ENCODE data around the gene TRPT1. TPM values are rescaled to one million over a fixed set of nuclear protein-coding genes. Genes with fewer than 3 reads are reported as not detected.

Gene TRPT1
- total and polyA plus RNA-seq, 9 of the 15 experiments (the other 6 are each of a cell fraction or from before 2014, with no cell fraction given): 4.6 to 41.7 (median 23.1) TPM

- TSS peak; percentile 71 for BruUV-seq (replicated peaks)
- intact Hi-C loops (cut with micrococcal nuclease) (loop anchor here (10.0 kb wide), 1 partner anchor 63 kb away; the partner anchor contains the start of genes CATSPERZ and ESRRA), in situ Hi-C loops (cut with MboI) (no loop called here)
- Histone ChIP-seq H3K27me3 (ENCODE audit: control insufficient read depth in 2 of 2, insufficient read depth in 2 of 2, low read length in 2 of 2) (no peaks in the 10 kb centered on the region), H3K9me1 (ENCODE audit: control insufficient read depth, insufficient read depth, low read length) (no peaks in the 10 kb centered on the region), H3K9ac (ENCODE audit: insufficient read depth in 1 of 2, low read depth in 2 of 2, low read length in 2 of 2) (peak overlapping the region; percentile 91 to 97), H3K4me3 (peak overlapping the region; percentile 99), H2AFZ (ENCODE audit: low read depth, low read length) (peak overlapping the region; percentile 33; the same call in 1 of the 2 replicates), H3K36me3 (ENCODE audit: control insufficient read depth, insufficient read depth, low read length) (peaks cover 70% of the 10 kb centered on the region), H3K4me1 (replicated peaks in 1 of 2; ENCODE audit: control insufficient read depth in 2 of 2, insufficient read depth in 2 of 2, low read length in 2 of 2) (peaks cover 26 to 71% of the 10 kb centered on the region in 2 experiments), H3K79me2 (ENCODE audit: control insufficient read depth, insufficient read depth, low read length) (peaks cover 60% of the 10 kb centered on the region), H3K4me2 (ENCODE audit: insufficient read depth, low read length) (peak overlapping the region; percentile 92), H3K27ac (ENCODE audit: extremely low read depth, low read depth, low read length) (peak overlapping the region; percentile 95), H3K9me3 (replicated peaks; ENCODE audit: control insufficient read depth, insufficient read depth, low read depth, low read length) (no peaks in the 10 kb centered on the region), H4K20me1 (replicated peaks; ENCODE audit: control insufficient read depth, insufficient read depth, low read length) (0 out of 2 replicates have a peak, but pooled peaks cover 3% of the 10 kb centered on the region)
- WGBS (ENCODE audit: insufficient coverage, low coverage, missing lambda C conversion rate): under 1% methylated on average over 30 of the region's 63 CpGs
- POLR2A ChIA-PET: interaction anchor here (0.5 to 1.7 kb wide), 18 partner anchors 8 to 701 kb away, joined by 3 to 8 read pairs (median 4); partner anchors contain the start of genes ESRRA and FERMT3
- peak; percentile 69 for ATAC-seq
- DNase-seq (ENCODE audit: extremely low read depth in 1 of 4, low spot score in 3 of 4): peak; percentile 61 to 99 (median 70)
- FAIRE-seq: peak; percentile 80
- CTCF ChIA-PET (ENCODE audit: low intra/inter-chr PET ratio): no interaction called here
- TF ChIP-seq ZNF316 (IDR thresholded peaks at IDR 0.05): no peak
- TF ChIP-seq PTBP1 (IDR thresholded peaks at IDR 0.05; ENCODE audit: low read depth, low read length): no peak
- peak; percentile 27; the same call in 1 of the 2 replicates for TF ChIP-seq TFAP4 (CRISPR knock-in tag; IDR thresholded peaks at IDR 0.05; ENCODE audit: borderline replicate concordance)
- TF ChIP-seq HDAC1 (IDR thresholded peaks at IDR 0.05): no peak; a peak in 1 of 4 replicates
- no peak for TF ChIP-seq PURB (CRISPR knock-in tag; IDR thresholded peaks at IDR 0.05; ENCODE audit: low read depth)
- no peak for TF ChIP-seq RFX1 (IDR thresholded peaks at IDR 0.05)
- TF ChIP-seq BCLAF1 (IDR thresholded peaks at IDR 0.05; ENCODE audit: borderline replicate concordance in 1 of 2, control insufficient read depth in 1 of 2, low read depth in 2 of 2, low read length in 1 of 2): no peak
- peak; percentile 52 for TF ChIP-seq RBBP5 (IDR thresholded peaks at IDR 0.05; ENCODE audit: borderline replicate concordance, insufficient read depth, low read length, poor library complexity, severe bottlenecking)
- TF ChIP-seq SOX6 (IDR thresholded peaks at IDR 0.05): no peak
- no peak for TF ChIP-seq ZC3H11A (IDR thresholded peaks at IDR 0.05; ENCODE audit: low read depth, low read length)
- no peak for TF ChIP-seq NCOA2 (IDR thresholded peaks at IDR 0.05; ENCODE audit: partially characterized antibody in 2 of 2)
- no peak for TF ChIP-seq AFF4 (CRISPR knock-in tag; IDR thresholded peaks at IDR 0.05)
Observed at GRCh38 chr11:64241491-64242374, 15.7 kb upstream of the TRPT1 start.
